ENCODE data around the gene SYNGR1. TPM values are rescaled to one million over a fixed set of nuclear protein-coding genes. Genes with fewer than 3 reads are reported as not detected.
A peak's percentile ranks its signal among the peaks of the same experiment; 100 is the strongest.

SYNGR1 gene
- total RNA-seq, 4 donors from 2014 or later: 13.3 to 35.5 (median 21.5) TPM

GRCh38 chr22:39432361-39432811 is 82.6 kb downstream of the SYNGR1 start:
- no peaks in the 10 kb centered on the region for H3K9me3 ChIP-seq
- intact Hi-C loops (cut with DNase I): no loop called here
- no peak overlapping the region for H3K4me3 ChIP-seq
- peaks cover 12 to 33% (median 15%) of the 10 kb centered on the region in 3 donors for H3K4me1 ChIP-seq
- no peak for DNase-seq
- 83 to 87% methylated on average over 3 to 7 of the region's 10 CpGs for WGBS, 2 donors
- TF ChIP-seq POLR2A (IDR thresholded peaks at IDR 0.05) (no peak), CTCF (IDR thresholded peaks at IDR 0.05) (no peak)
- H3K27me3 ChIP-seq: no peaks in the 10 kb centered on the region
- peaks cover 18 to 74% (median 22%) of the 10 kb centered on the region in 3 donors for H3K36me3 ChIP-seq
- peak overlapping the region; percentile 48 to 85 (median 75) for H3K27ac ChIP-seq

GRCh38 chr22:39433476-39434242 is 83.9 kb downstream of the SYNGR1 start:
- intact Hi-C loops (cut with DNase I): no loop called here

GRCh38 chr22:39434243-39434653 is 84.5 kb downstream of the SYNGR1 start:
- WGBS, 2 donors: 77 to 80% methylated on average over 10 to 12 of the region's 18 CpGs

More at GRCh38 chr22:39433476-39434242, 83.9 kb downstream of the SYNGR1 start:
- peaks cover 9 to 62% (median 13%) of the 10 kb centered on the region in 3 donors for H3K36me3 ChIP-seq
- TF ChIP-seq POLR2A (IDR thresholded peaks at IDR 0.05) (no peak), CTCF (IDR thresholded peaks at IDR 0.05) (no peak)
- H3K9me3 ChIP-seq: no peaks in the 10 kb centered on the region
- H3K27me3 ChIP-seq: no peaks in the 10 kb centered on the region
- H3K4me3 ChIP-seq: no peak overlapping the region
- 67 to 74% methylated on average over 10 to 17 of the region's 31 CpGs for WGBS, 2 donors
- DNase-seq: no peak
- peaks cover 18 to 44% (median 18%) of the 10 kb centered on the region in 3 donors for H3K4me1 ChIP-seq
- no peak overlapping the region for H3K27ac ChIP-seq

GRCh38 chr22:39434721-39435120 is 84.9 kb downstream of the SYNGR1 start:
- H3K27ac ChIP-seq: no peak overlapping the region
- H3K36me3 ChIP-seq: peaks cover 3 to 51% (median 12%) of the 10 kb centered on the region in 3 donors
- H3K4me1 ChIP-seq: peaks cover 18 to 55% (median 18%) of the 10 kb centered on the region in 3 donors
- TF ChIP-seq CTCF (IDR thresholded peaks at IDR 0.05) (no peak), POLR2A (IDR thresholded peaks at IDR 0.05) (no peak)
- DNase-seq: no peak
- intact Hi-C loops (cut with DNase I): no loop called here
- no peaks in the 10 kb centered on the region for H3K27me3 ChIP-seq
- H3K4me3 ChIP-seq: no peak overlapping the region
- WGBS, 2 donors: 88 to 93% methylated on average over 4 to 5 of the region's 6 CpGs
- H3K9me3 ChIP-seq: no peaks in the 10 kb centered on the region

More at GRCh38 chr22:39434243-39434653, 84.5 kb downstream of the SYNGR1 start:
- peaks cover 6 to 56% (median 13%) of the 10 kb centered on the region in 3 donors for H3K36me3 ChIP-seq
- no peak for TF ChIP-seq POLR2A (IDR thresholded peaks at IDR 0.05)
- no peak for TF ChIP-seq CTCF (IDR thresholded peaks at IDR 0.05)
- no peaks in the 10 kb centered on the region for H3K9me3 ChIP-seq
- intact Hi-C loops (cut with DNase I): no loop called here
- no peak overlapping the region for H3K27ac ChIP-seq
- no peak overlapping the region for H3K4me3 ChIP-seq
- peaks cover 18 to 50% (median 18%) of the 10 kb centered on the region in 3 donors for H3K4me1 ChIP-seq
- no peak for DNase-seq
- H3K27me3 ChIP-seq: no peaks in the 10 kb centered on the region

Small RNA genes lying within 50 kb of the gene (small RNA-seq; reads per million reads assigned to genes)
- gene SNORD43 (0 reads per million in 4 donors), gene SNORD83A (7,427 to 18,354 (median 15,586) reads per million in 4 donors), gene SNORD83B (0 reads per million in 4 donors)

Other genes starting within 250 kb of the SYNGR1 start
- gene CBX7, start 197.3 kb upstream of the SYNGR1 start, total RNA-seq: 10 to 100 TPM in 3 of 4 donors, 1 to 10 TPM in 1; 4.7 to 56.1 (median 19.5) TPM
- 1 to 10 TPM; 1.2 to 6.3 (median 3.7) TPM for gene PDGFB, start 105.0 kb upstream of the SYNGR1 start, total RNA-seq
- gene RPL3, start 30.4 kb upstream of the SYNGR1 start, total RNA-seq: 1,000 to 10,000 TPM; 1,469 to 2,891 (median 2,008) TPM
- gene TAB1, start 49.8 kb downstream of the SYNGR1 start, total RNA-seq: 10 to 100 TPM in 3 of 4 donors, 1 to 10 TPM in 1; 7.8 to 15.3 (median 14.5) TPM
- 1 to 10 TPM in 1 of 4 donors, under 1 TPM in 3; 0.08 to 1.3 (median 0.62) TPM for gene MGAT3, start 107.0 kb downstream of the SYNGR1 start, total RNA-seq
- 10 to 100 TPM; 21.4 to 34.2 (median 23.9) TPM for gene MIEF1, start 152.3 kb downstream of the SYNGR1 start, total RNA-seq
- 100 to 1,000 TPM; 170 to 288 (median 234) TPM for gene ATF4, start 170.6 kb downstream of the SYNGR1 start, total RNA-seq
- gene RPS19BP1, start 182.8 kb downstream of the SYNGR1 start, total RNA-seq: 100 to 1,000 TPM in 1 of 4 donors, 10 to 100 TPM in 3; 70.9 to 109 (median 88.1) TPM
- gene CACNA1I, start 220.8 kb downstream of the SYNGR1 start, total RNA-seq: under 1 TPM; 0.12 to 0.38 (median 0.20) TPM

All from esophagus squamous epithelium (tissue), 5 donors.